ENCODE results near the gene CACNG8.
"Not testable (repeated sequence)": the region's sequence is repeated elsewhere in the genome, so short reads cannot be mapped to it uniquely, and the experiment has no call there.

CACNG8 gene

DNA sequence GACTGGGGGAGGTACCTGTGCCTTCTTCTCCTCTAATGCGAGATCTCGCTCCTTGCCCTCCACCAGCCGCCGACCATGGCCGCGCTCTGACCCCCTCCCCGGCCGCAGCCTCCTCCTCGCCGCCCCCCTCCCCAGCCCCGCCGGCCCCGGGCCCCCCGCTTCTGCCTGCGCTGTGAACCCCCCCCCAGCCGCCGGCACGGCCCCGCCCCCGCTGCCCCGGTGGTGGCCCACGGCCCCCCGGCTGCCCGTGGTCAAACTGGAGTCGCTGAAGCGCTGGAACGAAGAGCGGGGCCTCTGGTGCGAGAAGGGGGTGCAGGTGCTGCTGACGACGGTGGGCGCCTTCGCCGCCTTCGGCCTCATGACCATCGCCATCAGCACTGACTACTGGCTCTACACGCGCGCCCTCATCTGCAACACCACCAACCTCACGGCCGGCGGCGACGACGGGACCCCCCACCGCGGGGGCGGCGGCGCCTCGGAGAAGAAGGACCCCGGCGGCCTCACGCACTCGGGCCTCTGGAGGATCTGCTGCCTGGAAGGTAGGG lies at the start of gene CACNG8:
TSS of gene CACNG8 (plus strand) at position 51 of the 545 bp plus-strand sequence.
- no peak for DNase-seq

DNA sequence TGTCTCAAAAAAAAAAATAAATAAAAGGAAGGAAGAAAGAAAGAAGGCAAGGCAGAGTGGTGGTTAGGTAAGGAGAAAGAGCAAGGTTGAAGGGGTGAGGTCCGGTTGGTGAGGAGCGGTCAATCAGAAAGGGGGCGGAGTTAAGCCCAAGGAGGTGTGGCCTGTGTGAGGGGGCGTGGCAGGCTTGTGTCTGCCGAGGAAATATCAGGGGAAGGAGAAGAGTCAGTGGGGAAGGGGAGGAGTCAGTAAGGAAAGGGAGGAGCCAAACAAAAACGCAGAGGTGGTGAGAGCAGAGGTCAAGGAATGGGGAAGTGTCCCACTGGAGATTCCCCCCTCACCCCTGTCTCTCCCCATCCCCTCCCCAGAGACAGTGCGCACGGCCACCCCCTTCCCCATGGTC lies 47.7 kb upstream of the CACNG8 start:
- DNase-seq = no peak

DNA sequence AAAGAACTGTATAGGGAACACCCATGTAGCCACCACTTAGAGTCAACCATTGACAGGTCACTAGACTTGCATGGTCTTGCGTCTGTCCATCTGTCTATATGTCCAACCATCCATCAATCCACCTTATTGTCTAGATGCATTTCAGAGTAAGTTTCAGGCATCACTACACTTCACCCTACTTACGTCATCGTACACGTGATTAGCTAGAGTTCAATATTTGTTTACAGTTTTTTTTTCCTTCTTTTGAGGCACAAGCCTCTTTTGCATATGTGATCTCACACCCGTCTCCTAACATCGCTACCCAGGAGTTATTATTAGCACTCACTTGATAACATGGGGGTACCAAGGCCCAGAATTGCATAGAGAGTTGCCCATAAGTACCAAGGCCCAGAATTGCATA lies 46.7 kb upstream of the CACNG8 start:
- no peak for DNase-seq

DNA sequence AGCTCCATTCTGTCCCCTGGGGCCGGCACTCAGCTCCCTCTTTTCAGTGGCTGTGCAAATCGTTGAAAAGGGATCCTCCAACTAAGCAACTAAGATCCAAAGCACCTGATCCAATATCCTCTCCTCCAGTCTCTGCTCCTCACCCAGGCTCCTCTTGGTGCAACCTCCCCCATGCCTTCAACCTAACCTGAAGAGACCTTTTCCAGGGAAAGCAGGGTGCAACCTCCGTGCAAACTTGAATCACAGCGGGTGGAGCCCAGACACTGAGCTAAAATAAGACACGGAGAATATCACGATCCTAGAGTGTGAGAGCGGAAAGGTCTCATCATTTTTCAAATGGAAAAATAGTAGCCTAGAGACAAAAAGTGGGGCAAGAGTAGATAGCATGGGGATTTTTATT lies 45.4 kb upstream of the CACNG8 start:
- no peak for DNase-seq

DNA sequence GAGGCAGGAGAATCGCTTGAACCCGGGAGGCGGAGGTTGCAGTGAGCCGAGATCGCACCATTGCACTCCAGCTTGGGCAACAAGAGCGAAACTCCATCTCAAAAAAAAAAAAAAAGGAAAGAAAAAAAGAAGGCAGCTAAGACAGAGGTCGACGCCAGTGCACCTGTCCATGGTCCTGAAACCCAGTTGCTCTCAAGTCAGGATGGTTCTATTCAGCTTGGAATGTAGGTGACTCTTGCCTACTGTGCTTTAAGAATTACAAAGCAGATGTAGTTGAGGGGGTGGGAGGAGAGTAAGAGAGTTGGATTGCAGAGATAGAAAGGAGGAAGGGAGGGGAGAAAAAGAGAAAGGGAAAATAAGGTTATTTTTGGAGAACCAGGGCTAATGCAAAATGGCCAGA lies 35.0 kb upstream of the CACNG8 start:
- no peak for DNase-seq

DNA sequence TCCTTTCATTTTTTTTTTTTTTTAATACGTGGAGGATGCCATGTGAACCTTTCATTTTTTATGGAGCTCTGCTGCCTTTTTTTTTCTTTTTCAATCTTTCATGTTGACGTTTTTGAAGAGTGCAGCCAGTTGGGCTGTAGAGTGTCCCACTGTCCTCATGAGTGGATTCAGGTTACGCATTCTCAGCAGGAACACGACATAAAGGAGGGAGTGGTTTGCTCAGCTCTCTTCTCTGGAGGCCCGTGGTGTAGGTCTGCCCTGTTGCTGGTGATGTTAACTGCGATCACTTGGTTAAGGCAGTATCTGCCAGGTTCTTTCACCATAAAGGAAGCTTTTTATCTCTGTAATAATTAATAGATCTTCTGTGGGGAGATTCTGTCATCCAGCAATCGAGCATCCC lies 26.7 kb upstream of the CACNG8 start:
- no peak for DNase-seq

DNA sequence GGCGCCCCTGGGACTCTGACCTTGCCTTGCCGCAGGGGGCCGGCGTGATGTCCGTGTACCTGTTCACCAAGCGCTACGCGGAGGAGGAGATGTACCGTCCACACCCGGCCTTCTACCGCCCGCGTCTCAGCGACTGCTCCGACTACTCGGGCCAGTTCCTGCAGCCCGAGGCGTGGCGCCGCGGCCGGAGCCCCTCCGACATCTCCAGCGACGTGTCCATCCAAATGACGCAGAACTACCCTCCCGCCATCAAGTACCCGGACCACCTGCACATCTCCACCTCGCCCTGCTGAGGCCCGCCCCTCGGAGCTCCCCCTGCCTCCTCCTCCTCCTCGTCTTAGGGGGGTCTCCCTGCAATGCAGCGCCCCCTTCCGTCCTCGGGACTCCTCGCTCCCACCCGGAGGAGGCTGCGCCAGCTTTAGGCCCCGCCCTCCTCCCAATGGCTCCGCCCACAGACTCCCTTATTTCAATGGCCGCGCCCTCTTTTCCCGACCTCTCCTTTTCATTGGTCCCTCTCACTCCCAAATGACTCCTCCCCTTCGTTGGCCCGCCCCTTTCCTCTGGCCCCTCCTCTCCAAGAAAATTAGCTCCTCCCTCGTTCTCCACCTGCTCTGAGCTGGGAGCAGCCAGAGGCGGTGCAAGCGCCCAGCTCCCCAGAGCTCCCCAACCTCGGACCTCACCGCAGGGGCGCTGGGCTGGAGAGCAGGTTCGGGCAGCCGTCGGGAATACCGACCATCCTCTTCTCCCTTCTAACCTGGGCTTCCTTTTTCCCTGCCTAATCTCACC lies 20.5 kb upstream of the CACNG8 start:
- no peak for DNase-seq

DNA sequence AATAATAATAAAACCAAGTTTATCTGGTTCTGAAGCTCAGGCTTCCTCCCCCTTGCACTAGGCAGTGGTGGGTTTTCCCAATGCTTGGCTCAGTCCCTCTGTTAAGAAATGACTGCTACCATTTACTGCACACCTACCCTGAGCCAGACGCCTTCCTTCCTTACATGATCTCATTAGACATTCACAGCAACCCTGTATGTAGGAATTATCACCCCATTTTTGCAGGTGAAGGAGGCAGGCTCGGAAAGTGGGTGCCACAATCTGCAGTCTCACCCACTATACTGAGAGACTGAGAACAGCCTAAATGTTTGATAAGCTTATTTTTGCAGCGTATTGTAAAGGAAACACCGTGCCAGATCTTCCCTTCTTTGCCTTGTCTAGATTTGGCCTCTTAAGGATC lies 18.3 kb upstream of the CACNG8 start:
- no peak for DNase-seq

DNA sequence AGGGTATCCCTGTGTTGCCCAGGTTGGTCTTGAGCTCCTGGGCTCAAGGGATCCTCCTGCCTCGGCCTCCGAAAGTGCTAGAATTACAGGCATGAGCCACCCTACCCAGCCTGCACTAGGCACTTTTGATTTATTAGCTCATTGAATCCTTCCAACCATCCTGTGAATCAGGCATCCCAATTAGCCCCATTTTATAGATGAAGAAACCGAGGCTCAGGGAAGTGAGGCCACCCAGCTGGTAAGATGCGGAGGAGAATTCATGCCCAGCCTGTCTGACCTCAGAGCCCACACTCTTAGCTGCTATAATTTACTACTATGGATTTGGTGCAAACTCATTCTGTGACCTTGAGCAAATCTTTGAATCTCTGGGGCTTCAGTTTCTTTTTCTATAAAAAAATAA lies 17.8 kb upstream of the CACNG8 start:
- DNase-seq = no peak

DNA sequence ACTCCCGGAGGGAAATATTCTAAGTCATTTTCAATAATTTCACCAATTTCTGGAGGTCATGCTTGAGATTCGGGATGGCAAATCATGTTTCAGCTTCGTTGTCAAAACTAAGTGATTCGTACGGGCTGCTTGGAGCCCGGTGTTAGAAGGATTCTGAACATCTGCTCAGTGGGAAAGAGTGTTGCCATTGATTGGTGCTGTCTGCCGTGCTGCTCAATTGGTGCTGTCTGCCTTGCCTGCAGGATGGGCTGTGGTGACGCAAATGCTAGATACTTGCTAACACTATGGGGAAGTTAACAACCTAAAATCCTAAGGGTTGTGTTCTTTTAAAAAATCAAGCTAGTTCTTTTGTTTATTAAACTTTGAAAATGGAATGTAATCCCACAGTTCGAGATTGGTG lies 17.3 kb upstream of the CACNG8 start:
- DNase-seq = no peak

DNA sequence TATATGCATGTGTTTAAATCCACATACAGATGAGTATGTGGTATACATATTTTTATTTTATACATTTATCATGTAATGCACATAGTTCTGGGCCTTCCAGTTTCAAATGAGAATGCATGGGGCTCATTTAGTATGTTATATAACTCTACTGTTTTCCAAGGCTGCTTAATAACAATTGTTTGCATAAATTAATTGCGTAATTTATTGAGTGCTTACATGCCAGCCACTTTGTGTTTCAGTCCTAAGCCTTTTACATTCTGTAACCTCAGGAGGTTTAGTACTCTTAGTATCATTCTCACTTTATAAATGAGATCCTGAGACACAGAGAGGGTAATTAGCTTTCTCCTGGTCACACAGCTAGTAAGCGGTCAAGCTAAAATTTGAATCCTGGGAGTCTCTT lies 16.7 kb upstream of the CACNG8 start:
- no peak for DNase-seq

DNA sequence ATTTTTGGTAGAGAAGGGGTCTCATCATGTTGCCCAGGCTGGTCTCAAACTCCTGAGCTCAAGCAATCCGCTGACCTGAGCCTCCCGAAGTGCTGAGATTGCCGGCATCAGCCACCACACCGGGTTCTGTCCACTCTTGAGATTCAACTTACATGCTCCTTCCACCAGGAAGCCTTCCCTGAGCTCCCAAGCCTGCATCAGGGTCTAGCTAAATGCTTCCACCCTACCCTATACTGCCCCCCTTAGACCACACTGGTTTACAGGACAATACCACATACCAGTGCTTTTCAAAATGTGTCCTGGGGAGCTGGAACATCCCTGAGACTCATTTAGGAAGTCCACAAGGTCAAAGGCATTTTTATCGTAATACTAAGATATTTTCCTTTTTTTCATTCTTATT lies 15.1 kb upstream of the CACNG8 start:
- no peak for DNase-seq

DNA sequence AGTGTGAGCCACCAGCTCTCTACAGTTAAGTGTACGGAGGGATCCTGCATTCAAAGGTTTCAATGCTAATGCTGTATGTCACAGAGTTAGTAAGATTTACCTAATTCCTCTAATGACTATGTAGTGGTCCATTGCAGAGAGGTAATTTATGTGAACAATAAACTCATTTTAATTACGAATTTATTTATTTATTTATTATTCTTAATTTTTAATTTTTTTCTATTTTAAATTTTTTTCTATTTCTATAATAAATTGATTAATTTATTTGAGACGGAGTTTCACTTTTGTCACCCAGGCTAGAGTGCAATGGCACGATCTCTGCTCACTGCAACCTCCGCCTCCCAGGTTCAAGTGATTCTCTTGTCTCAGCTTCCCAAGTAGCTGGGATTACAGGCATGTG lies 14.1 kb upstream of the CACNG8 start:
- DNase-seq = not testable (repeated sequence)

DNA sequence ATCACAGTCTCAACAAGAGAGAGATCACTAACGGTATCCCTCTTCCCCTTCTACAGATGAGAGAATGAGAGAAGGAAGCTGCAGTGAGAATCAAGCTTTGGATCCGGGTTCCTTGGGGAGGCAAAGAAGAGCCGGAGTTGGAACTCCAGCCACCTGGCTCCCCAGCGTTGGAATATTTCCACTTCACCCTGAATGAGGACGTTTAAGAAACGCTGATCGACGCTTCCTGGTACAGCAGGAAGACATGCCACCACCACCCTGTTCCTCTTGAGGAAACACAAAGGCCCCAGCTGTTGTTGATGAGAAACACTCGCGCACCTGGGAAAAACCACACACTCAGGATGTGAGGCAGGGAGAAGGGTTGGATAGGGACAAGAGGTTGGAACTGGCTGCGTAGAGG lies 11.3 kb upstream of the CACNG8 start:
- DNase-seq = no peak

DNA sequence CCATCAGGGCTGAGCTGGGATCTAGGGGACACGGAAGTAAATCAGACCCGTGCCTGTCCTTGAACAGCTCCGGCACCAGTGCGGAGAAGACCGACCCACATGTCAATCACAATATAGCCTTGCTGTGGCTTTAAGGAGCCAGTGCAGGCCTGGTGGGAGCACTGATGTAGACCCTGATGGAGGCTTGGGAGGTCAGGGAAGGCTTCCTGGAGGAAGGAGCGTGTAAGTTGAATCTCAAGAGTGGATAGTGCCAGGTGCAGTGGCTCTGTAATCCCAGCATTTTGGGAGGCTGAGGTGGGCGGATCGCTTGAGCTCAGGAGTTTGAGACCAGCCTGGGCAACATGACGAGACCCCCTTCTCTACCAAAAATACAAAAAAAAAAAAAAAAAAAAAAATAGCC lies 10.8 kb upstream of the CACNG8 start:
- no peak for DNase-seq

DNA sequence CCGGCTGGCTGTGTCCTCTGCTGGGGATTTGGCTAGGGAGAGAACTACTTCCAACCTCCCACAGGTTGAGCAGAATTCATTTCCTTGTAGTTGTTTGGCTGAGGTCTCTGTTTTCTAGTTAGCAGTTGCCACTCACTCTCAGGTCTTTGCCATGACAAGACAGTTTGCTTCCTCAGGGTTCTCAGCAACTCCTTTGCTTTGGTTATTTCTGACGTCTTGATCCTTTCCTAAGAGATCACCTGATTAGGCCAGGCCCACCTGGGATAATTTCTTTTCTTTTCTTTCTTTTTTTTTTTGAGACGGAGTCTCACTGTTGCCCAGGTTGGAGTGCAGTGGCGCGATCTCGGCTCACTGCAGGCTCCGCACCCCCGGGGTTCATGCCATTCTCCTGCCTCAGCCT lies 9.4 kb upstream of the CACNG8 start:
- DNase-seq = no peak

DNA sequence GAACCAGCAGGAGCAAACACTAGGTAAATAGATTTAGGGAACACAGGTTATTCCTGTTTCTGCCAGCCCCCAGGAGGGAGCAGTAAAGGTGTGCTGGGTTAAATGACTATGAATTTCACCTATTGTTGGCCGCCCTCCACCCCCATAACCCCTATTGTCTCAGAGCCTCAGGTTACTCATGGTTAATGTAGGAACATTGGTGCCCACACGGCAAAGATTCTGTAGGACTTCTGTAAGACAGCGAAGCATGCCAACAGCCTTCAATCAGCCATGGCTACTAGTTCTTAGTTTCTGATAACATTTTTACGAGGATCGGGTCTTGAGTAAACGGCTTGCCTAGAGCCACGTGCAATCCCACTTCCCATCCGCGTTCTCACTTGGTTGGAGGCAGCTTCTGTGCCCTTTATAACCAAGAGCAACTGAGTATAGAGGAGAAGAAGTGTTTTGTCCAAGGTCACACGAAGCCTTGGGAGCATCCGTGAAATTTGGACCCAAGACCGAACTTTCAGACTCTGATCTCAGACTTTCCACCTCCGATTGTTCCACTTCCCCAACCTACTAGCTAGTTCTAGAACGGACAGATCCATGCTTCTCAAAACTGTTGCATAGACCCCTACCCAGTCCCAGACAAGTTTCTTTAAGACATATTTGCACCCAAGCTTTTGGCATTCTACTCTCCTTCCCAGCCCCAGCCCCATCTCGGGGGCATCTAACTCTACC lies 5.1 kb upstream of the CACNG8 start:
- DNase-seq = no peak

DNA sequence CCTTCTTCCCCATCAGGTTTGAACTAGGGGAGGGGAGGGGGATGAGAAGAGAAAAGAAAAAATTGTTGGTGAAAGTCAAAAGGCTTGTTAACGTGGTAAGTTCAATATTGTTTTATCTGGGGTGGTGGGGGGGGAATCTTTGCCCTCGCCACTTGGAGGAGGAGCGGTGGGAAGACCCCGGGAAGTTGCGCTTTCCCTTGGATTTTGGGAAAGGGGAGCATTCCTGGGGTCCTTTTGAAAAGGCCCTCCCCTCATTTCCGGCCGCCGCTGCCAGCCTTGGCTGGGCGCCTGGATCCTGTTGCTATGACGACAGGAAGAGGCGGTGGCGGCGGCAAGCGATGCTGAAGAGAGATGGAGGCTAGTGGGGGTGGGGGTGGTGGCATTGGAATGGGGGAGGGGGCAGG lies 4.6 kb upstream of the CACNG8 start:
- DNase-seq = no peak

DNA sequence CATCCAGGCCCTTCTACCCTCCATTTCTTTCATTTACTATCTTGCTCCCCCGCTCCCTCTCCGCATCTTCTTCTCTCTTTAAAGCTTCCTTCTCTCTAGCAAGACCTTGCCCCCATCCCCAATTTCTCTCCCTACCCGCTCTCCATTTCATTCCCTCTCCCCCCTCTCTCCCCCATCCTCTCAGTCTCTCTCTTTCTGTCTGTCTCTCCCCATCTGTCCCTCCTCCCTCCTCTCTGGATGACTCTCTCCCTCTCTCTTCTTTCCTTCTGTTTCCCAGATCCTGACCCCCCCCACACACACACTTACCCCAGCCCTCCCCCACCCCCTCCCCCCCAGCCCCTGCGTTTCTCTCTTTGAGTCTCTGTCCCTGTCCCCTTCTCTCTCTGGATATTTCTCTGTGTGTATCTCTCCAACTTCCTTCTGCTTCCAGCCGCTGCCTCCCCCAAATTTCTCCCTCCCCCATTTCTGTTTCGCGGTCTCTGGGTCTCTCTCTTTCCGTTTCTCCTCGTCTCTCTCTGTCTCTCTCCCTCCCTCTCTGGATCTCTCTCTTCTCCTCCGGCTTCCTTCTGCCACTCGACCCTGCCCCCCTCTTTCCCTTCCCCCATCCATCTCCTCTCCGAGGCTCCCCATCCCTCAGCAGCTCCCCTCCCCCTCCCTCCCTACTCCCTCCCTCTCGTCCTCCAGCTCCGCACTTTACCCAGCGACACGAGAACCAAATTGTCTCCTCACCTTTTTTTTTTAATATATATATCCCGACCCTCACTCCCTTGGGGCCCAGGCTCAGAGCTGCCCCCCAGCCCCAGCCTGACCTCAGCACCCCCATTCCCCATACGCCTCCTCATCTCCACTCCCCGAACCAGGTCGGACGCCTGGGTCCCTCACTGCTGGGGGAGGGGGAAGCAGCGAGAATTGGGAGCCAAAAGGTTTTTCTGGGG lies 3.6 kb upstream of the CACNG8 start:
- no peak for DNase-seq

DNA sequence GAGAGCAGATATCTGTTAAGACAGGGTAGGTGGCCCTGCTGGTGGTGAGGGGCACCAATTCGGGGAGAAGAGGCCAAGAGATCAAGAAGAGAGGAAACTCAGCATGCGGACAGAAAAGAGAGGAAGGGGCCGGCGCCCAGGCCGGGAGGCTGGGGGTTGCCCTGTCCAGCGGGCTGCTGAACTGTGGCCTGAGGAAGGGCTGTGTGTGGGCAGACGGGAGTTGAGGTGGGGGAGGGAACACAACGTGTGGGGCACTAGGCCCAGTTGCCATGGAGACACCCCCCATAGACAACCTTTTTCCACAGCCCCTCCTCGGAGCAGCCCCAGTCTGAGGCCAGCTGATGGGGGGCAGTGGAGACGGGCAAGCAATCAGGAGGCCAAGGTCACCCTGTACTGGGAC lies 2.5 kb upstream of the CACNG8 start:
- DNase-seq = no peak

DNA sequence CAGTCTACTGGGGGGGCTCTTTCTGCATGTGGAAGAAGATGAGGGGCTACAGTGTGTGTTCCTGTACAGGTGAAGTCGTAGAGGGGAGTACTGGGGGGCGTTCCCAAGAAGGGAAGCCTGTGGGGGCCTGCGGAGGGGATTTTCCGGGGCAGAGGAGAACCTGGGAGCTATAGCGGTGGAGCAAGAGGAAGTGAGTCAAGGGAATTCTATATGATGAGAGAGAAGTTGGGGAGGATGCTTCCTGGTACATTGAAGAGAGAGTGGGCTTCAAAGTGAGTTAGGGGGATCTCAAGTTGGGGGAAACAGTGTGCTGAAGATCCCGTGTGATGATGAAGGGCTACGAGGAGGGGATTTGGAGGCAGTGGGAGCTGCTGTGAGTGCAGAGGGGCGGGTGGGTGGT lies 1.9 kb upstream of the CACNG8 start:
- DNase-seq = no peak

DNA sequence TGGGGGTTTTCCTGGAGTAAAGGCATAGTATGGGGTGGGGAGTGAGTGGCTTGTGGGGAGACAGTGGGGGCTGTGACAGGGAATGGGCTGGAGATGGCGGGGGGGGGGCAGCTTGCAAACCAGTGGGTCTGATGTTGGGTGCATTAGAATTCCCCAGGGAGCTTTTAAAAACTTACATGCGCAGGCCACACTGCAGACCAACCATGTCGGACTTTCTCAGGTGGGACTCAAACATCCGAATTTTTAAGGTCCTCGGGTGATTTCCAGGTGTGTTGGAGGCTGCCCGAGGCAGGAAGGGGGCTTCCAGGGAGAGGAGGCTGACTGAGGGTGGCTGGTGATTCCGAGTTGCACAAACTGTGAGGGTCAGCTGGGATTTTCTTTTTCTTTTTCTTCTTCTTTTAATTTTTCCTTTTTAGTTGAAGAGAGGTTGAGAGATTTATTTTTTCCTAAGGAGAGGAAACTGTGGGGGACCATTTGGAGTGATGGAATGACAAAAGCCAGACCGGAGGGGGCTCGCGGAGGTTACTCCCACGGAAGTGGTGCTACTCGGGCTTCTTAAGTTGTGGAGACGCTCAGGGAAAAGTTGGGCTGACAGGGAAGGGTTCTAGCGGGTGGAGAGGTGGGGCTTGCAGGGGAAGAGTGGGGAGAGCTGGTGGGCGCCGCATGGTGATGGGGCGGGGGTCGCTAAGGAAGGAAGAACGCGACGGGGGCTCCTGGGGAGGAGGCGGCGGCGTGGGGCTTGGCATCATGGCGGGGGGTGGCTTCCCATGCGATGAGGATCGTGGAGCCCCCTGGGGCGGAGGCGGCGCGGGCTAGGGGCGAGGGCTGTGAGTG lies 997 bp upstream of the CACNG8 start:
- DNase-seq = no peak
